ENCODE data around the gene FADS2. TPM values are rescaled to one million over a fixed set of nuclear protein-coding genes. Genes with fewer than 3 reads are reported as not detected.

Gene FADS2
- total and polyA plus RNA-seq, 9 of the 15 experiments (the other 6 are each of a cell fraction or from before 2014, with no cell fraction given), result 2.9 to 42.8 (median 16.2) TPM

DNA sequence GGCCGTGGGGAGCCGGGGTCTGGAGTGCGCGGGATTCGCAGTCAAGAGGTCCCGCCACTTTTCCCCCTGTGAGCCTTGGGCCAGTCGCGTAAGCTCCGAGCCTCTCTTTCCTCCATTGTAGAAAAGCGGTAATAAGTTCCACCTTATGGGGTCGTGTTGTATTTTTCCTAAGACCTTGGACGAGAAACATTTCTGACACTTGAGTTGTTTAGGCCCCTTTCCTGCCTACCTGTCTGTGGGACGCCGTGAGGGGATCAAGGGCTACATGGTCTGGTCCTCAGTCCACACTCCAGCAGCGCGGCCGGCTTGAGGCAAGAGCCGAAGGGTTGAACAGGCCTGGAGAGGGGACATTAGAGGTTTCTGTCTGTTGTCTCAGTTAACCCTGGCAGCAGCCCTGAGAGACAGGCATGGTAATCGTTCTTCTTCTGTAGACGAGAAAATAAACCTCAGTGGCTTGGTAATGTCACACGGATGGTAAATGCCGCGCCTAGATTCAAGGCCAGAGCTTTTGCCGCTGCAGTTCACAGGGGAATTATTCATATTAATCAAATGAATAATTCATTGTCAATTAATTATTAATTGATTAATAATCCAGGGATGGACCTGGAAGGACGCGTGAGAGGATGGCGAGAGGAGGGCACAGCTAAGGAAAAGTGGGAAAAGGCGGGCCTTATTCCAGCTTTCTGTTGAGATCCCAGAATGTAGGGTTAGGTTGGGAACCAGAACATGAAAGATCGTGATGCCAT lies 34.8 kb upstream of the FADS2 start (continued):
- TF ChIP-seq, protein P1, sequence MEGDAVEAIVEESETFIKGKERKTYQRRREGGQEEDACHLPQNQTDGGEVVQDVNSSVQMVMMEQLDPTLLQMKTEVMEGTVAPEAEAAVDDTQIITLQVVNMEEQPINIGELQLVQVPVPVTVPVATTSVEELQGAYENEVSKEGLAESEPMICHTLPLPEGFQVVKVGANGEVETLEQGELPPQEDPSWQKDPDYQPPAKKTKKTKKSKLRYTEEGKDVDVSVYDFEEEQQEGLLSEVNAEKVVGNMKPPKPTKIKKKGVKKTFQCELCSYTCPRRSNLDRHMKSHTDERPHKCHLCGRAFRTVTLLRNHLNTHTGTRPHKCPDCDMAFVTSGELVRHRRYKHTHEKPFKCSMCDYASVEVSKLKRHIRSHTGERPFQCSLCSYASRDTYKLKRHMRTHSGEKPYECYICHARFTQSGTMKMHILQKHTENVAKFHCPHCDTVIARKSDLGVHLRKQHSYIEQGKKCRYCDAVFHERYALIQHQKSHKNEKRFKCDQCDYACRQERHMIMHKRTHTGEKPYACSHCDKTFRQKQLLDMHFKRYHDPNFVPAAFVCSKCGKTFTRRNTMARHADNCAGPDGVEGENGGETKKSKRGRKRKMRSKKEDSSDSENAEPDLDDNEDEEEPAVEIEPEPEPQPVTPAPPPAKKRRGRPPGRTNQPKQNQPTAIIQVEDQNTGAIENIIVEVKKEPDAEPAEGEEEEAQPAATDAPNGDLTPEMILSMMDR (IDR thresholded peaks at IDR 0.05 in 2 of 3, conservative IDR thresholded peaks at IDR 0.05 in 1 of 3; ENCODE audit: insufficient read depth in 2 of 3, low read depth in 1 of 3, low read length in 3 of 3), result no peak
- TF ChIP-seq POLR2B (IDR thresholded peaks at IDR 0.05; ENCODE audit: low read depth, partially characterized antibody), result peak; percentile 1

DNA sequence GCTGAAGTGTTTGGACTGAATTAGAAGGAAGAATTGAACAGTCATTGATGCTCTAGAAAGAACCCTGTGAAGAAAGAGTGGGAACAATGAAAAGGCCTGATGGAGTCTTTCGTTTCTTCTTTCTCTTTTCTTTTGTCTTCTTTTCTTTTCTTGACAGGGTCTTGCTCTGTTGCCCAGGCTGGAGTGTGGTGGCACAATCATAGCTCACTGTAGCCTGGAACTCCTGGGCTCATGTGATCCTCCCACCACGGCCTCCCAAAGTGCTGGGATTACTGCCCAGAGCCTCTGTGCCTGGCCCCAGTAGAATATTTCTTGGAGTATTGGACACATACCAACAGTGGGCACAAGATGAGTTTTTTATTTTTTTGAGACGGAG lies 34.3 kb upstream of the FADS2 start:
- BruUV-seq (replicated peaks), result no TSS peak
- Histone ChIP-seq H3K4me2 (ENCODE audit: insufficient read depth, low read length) (peak overlapping the region; percentile 97), H3K27ac (ENCODE audit: extremely low read depth, low read depth, low read length) (peak overlapping the region; percentile 100), H3K9me3 (replicated peaks; ENCODE audit: control insufficient read depth, insufficient read depth, low read depth, low read length) (no peaks in the 10 kb centered on the region), H3K4me3 (peak overlapping the region; percentile 83), H3K36me3 (ENCODE audit: control insufficient read depth, insufficient read depth, low read length) (peaks cover 71% of the 10 kb centered on the region), H3K27me3 (ENCODE audit: control insufficient read depth in 2 of 2, insufficient read depth in 2 of 2, low read length in 2 of 2) (no peaks in the 10 kb centered on the region), H3K79me2 (ENCODE audit: control insufficient read depth, insufficient read depth, low read length) (peaks cover 88% of the 10 kb centered on the region), H4K20me1 (replicated peaks; ENCODE audit: control insufficient read depth, insufficient read depth, low read length) (no peaks in the 10 kb centered on the region; the same call in 1 of the 2 replicates), H3K9me1 (ENCODE audit: control insufficient read depth, insufficient read depth, low read length) (no peaks in the 10 kb centered on the region), H3K9ac (ENCODE audit: insufficient read depth in 1 of 2, low read depth in 2 of 2, low read length in 2 of 2) (peak overlapping the region; percentile 100; a peak in 3 of 4 replicates), H3K4me1 (replicated peaks in 1 of 2; ENCODE audit: control insufficient read depth in 2 of 2, insufficient read depth in 2 of 2, low read length in 2 of 2) (peaks cover 22 to 28% of the 10 kb centered on the region in 2 experiments; a peak in 4 of 5 replicates), H2AFZ (ENCODE audit: low read depth, low read length) (no peak overlapping the region)
- intact Hi-C loops (cut with micrococcal nuclease) (no loop called here), in situ Hi-C loops (cut with MboI) (loop anchor here (5.0 kb wide), 1 partner anchor 47 kb away; no protein-coding TSS in a partner anchor)
- POLR2A ChIA-PET, result interaction anchor here (0.8 to 2.9 kb wide), 11 partner anchors 8 to 170 kb away, joined by 3 to 23 read pairs (median 8); partner anchors contain the start of genes BEST1 and FADS3
- FAIRE-seq, result no peak
- 10% methylated on average over 3 of the region's 3 CpGs for WGBS (ENCODE audit: insufficient coverage, low coverage, missing lambda C conversion rate)
- CTCF ChIA-PET (ENCODE audit: low intra/inter-chr PET ratio), result no interaction called here
- no peak for DNase-seq (ENCODE audit: extremely low read depth in 1 of 4, low spot score in 3 of 4)
- no peak for ATAC-seq
- TF ChIP-seq, protein P2, sequence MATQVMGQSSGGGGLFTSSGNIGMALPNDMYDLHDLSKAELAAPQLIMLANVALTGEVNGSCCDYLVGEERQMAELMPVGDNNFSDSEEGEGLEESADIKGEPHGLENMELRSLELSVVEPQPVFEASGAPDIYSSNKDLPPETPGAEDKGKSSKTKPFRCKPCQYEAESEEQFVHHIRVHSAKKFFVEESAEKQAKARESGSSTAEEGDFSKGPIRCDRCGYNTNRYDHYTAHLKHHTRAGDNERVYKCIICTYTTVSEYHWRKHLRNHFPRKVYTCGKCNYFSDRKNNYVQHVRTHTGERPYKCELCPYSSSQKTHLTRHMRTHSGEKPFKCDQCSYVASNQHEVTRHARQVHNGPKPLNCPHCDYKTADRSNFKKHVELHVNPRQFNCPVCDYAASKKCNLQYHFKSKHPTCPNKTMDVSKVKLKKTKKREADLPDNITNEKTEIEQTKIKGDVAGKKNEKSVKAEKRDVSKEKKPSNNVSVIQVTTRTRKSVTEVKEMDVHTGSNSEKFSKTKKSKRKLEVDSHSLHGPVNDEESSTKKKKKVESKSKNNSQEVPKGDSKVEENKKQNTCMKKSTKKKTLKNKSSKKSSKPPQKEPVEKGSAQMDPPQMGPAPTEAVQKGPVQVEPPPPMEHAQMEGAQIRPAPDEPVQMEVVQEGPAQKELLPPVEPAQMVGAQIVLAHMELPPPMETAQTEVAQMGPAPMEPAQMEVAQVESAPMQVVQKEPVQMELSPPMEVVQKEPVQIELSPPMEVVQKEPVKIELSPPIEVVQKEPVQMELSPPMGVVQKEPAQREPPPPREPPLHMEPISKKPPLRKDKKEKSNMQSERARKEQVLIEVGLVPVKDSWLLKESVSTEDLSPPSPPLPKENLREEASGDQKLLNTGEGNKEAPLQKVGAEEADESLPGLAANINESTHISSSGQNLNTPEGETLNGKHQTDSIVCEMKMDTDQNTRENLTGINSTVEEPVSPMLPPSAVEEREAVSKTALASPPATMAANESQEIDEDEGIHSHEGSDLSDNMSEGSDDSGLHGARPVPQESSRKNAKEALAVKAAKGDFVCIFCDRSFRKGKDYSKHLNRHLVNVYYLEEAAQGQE (IDR thresholded peaks at IDR 0.05; ENCODE audit: borderline replicate concordance), result no peak
- TF ChIP-seq, protein P2 (CRISPR knock-in tag; IDR thresholded peaks at IDR 0.05; ENCODE audit: low read depth), result no peak
- peak; percentile 47 for TF ChIP-seq RBM25 (IDR thresholded peaks at IDR 0.05; ENCODE audit: low read depth, low read length, severe bottlenecking)
